Activated CD8-positive, alpha-beta memory T cell treated with anti-CD3 and anti-CD28 coated beads, Interleukin-2, amount 10 ng/mL, durations not matched to agents 7 days and 5 days (primary cell): ENCODE results near the gene PGA4. TPM values are rescaled to one million over a fixed set of nuclear protein-coding genes. Genes with fewer than 3 reads are reported as not detected.

Experiments
- ATAC-seq: fragments of 150-1000 bp; cut with Tn5 transposase; one replicate; pipeline ENCODE4 v1.10.0; 2021; ENCODE audit warnings: moderate library complexity
- CTCF ChIA-PET: fragments of 350-600 bp; sonication (Branson Sonifier 250); formaldehyde crosslinking; loops from one replicate; lab custom pipeline; 2021; ENCODE audit warnings: antibody characterized with exemption; lab: Charles Lee
- DNase-seq: peaks from one replicate; pipeline ENCODE4 v3.0.0-alpha.2; 2020
- H3K27ac Mint-ChIP-seq: one replicate; pipeline ENCODE4 v1.8.0; 2021; ENCODE audit warnings: mild to moderate bottlenecking, mixed read lengths
- H3K27me3 Mint-ChIP-seq: one replicate; pipeline ENCODE4 v1.8.0; 2021; ENCODE audit warnings: mixed read lengths
- H3K36me3 Mint-ChIP-seq: one replicate; pipeline ENCODE4 v1.8.0; 2021; ENCODE audit warnings: mild to moderate bottlenecking, mixed read lengths
- H3K4me1 Mint-ChIP-seq: one replicate; pipeline ENCODE4 v1.8.0; 2021; ENCODE audit warnings: mixed read lengths
- H3K4me3 Mint-ChIP-seq: one replicate; pipeline ENCODE4 v1.8.0; 2021; ENCODE audit warnings: mild to moderate bottlenecking, moderate library complexity, mixed read lengths
- H3K9me3 Mint-ChIP-seq: one replicate; pipeline ENCODE4 v1.8.0; 2022; ENCODE audit warnings: low read depth, mixed read lengths
- total RNA-seq, 2 experiments: library from RNA; stranded (reverse); gene quantifications; one replicate each; pipeline ENCODE4 v1.2.3, GENCODE V29; 2021

PGA4 gene
- total RNA-seq, 2 experiments from 2014 or later: not detected

DNA sequence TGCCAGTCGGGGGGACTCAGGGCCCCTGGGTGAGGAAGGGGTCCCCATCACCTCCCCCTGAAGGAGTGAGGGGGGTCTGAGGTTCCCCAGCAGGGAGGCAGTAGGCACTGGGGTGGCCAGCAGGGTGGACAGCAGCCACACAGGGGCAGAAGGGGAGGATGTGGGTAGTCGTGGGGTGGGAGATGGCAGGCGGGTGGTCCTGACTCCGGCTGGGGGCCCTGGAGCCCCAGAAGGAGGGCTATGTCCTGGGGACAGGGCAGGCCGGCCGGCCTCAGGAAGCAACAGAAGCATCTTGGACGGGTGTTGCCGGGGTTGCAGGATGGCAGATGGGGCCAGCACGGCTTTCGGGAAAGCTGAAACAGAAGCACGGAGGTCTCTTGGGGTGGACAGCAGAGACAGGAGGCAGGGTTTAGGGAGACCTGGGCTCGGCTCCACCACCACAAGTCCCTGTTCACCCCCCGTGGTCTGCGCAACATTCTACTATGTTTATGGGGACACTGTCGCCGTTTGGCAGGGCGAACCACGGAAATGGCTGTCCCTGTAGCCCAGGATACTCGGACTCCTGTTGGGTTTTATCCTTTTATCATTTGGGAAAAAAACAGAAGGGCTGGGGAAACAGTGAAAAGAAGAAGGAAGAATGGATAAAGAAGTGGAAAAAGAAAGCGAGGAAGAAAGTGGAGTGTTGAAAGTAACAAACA, 58.9 kb downstream of the PGA4 start:
- ATAC-seq (no peak), DNase-seq (no peak)
- CTCF ChIA-PET: interaction anchor here (1.1 to 1.8 kb wide), 3 partner anchors 14 to 154 kb away, joined by 3 to 6 read pairs (median 6); partner anchors contain the start of gene VWCE
- Mint-ChIP-seq H3K9me3 (no peaks in the 10 kb centered on the region), H3K27me3 (no peaks in the 10 kb centered on the region), H3K36me3 (no peaks in the 10 kb centered on the region), H3K4me3 (no peak overlapping the region), H3K27ac (no peak overlapping the region), H3K4me1 (peaks cover 4% of the 10 kb centered on the region)

Other genes with a start within 250 kb of the PGA4 start
- gene CD5, start 119.9 kb upstream of the PGA4 start, total RNA-seq: 100 to 1,000 TPM; 134 to 152 TPM
- gene VPS37C, start 60.9 kb upstream of the PGA4 start, total RNA-seq: 1 to 10 TPM; 5.4 to 5.6 TPM
- gene PGA3, start 18.8 kb upstream of the PGA4 start, total RNA-seq: not detected
- not detected for gene PGA5, start 18.8 kb downstream of the PGA4 start, total RNA-seq
- 1 to 10 TPM; 3.8 to 3.9 TPM for gene VWCE, start 73.0 kb downstream of the PGA4 start, total RNA-seq
- 100 to 1,000 TPM; 189 to 258 TPM for gene DDB1, start 110.8 kb downstream of the PGA4 start, total RNA-seq
- gene TKFC, start 110.9 kb downstream of the PGA4 start, total RNA-seq: 10 to 100 TPM; 36.9 to 42.3 TPM
- gene CYB561A3, start 139.5 kb downstream of the PGA4 start, total RNA-seq: 10 to 100 TPM; 43.9 to 51.2 TPM
- gene TMEM138, start 140.0 kb downstream of the PGA4 start, total RNA-seq: 10 to 100 TPM; 48.3 to 60.6 TPM
- 10 to 100 TPM in 1 of 2 experiments, 1 to 10 TPM in 1; 7.8 to 15.3 TPM for gene TMEM216, start 170.2 kb downstream of the PGA4 start, total RNA-seq
- gene CPSF7, start 207.6 kb downstream of the PGA4 start, total RNA-seq: 100 to 1,000 TPM; 103 to 118 TPM
- 10 to 100 TPM; 37.6 to 57.6 TPM for gene SDHAF2, start 207.8 kb downstream of the PGA4 start, total RNA-seq